Measurements from ENCODE around the gene LYZL4.

LYZL4 gene

DNA sequence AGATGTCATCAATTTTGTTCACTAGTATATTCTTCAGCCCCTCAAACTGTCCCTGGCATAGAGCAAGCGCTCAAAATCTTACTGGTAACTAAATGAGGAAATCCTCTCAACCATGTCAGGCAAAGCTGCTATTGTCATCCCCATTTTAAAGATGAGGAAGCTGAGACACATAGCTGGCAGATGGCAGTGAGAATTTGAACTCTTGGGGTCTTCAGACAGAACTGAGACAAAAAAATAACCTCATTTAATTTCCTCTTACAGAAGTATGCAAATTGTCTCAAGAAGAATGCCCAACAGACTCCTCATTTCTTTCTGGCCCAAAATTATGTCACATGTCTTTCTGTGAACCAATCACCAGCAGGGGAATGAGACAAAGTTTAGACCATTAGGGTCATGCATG is 40.2 kb upstream of the LYZL4 start:
- Histone ChIP-seq H3K9me3 (no peaks in the 10 kb centered on the region), H3K27me3 (no peaks in the 10 kb centered on the region), H3K27ac (no peak overlapping the region), H3K4me1 (ENCODE audit: control insufficient read depth in 1 of 2, insufficient read depth in 1 of 2, low read depth in 1 of 2, low read length in 1 of 2) (no peaks in the 10 kb centered on the region), H3K36me3 (no peaks in the 10 kb centered on the region), H3K4me3 (ENCODE audit: low read depth in 1 of 2, low read length in 1 of 2) (no peak overlapping the region)
- TF ChIP-seq, protein P1, sequence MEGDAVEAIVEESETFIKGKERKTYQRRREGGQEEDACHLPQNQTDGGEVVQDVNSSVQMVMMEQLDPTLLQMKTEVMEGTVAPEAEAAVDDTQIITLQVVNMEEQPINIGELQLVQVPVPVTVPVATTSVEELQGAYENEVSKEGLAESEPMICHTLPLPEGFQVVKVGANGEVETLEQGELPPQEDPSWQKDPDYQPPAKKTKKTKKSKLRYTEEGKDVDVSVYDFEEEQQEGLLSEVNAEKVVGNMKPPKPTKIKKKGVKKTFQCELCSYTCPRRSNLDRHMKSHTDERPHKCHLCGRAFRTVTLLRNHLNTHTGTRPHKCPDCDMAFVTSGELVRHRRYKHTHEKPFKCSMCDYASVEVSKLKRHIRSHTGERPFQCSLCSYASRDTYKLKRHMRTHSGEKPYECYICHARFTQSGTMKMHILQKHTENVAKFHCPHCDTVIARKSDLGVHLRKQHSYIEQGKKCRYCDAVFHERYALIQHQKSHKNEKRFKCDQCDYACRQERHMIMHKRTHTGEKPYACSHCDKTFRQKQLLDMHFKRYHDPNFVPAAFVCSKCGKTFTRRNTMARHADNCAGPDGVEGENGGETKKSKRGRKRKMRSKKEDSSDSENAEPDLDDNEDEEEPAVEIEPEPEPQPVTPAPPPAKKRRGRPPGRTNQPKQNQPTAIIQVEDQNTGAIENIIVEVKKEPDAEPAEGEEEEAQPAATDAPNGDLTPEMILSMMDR (IDR thresholded peaks at IDR 0.05), result no peak

DNA sequence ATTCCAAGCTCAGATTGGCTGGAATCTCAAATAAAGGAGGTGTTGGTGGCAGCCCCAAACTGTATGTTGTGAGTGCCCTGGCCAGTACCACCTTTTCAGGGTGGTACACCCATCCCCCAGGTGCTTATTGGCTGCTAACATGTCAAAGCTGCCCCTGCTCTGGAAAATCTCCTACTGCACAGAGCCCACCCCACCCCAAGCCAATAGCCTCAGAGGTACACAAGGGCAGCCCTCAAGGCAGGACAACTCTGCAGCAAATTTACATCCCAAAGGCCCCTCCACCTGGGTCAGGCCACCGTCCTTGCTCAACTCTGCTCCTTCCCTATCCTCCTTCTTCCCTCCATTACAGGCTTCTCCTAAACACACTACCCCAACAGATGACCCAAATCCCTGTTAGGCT is 37.1 kb upstream of the LYZL4 start:
- Histone ChIP-seq H3K36me3 (no peaks in the 10 kb centered on the region), H3K27ac (no peak overlapping the region), H3K4me3 (ENCODE audit: low read depth in 1 of 2, low read length in 1 of 2) (no peak overlapping the region), H3K9me3 (no peaks in the 10 kb centered on the region), H3K4me1 (ENCODE audit: control insufficient read depth in 1 of 2, insufficient read depth in 1 of 2, low read depth in 1 of 2, low read length in 1 of 2) (no peaks in the 10 kb centered on the region), H3K27me3 (peaks cover 4% of the 10 kb centered on the region)
- TF ChIP-seq, protein P1 (IDR thresholded peaks at IDR 0.05), result no peak

DNA sequence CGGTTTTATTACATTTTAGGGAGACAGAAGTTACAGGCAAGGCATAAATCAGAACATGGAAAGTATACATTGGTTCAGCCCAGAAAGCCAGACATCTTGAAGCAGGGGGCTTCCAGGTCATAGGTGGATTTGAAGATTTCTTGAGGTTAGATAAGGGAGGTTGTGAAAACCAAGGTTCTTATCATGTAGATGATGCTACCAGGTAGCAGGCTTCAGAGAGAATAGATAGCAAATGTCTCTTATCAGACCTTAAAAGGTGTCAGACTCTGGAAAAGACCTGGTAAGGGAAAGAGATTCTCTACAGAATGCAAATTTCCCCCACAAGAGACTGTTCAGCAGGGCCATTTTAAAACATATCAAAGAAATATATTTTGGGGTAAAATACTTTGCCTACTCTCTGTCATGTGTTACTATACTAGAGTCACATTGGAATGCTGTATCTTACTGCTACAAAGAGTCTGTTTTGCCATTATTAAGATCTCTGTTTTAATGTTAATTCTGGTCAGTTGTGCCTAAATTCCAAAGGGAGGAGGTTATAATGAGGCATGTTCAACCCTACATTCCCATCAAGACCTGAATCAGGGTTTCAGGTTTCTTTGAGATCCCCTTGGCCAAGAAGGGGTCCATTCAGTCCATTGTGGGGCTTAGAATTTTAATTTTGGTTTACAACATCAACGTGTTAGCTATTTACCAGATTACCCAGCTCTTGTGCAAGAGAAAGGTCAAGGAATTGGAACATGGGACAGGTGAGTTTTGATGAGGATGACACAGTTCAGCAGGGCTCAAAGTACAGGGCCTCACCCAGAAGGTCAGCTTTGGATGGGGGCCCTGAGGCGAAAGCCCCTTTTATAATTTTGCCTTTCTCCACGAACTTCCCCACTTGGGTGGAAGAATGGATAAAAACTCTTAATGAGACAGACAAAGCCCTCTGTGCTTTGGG is 36.0 kb upstream of the LYZL4 start:
- TF ChIP-seq, protein P1 (IDR thresholded peaks at IDR 0.05), result no peak
- Histone ChIP-seq H3K27ac (no peak overlapping the region), H3K4me1 (ENCODE audit: control insufficient read depth in 1 of 2, insufficient read depth in 1 of 2, low read depth in 1 of 2, low read length in 1 of 2) (no peaks in the 10 kb centered on the region), H3K4me3 (ENCODE audit: low read depth in 1 of 2, low read length in 1 of 2) (no peak overlapping the region), H3K36me3 (no peaks in the 10 kb centered on the region), H3K9me3 (no peaks in the 10 kb centered on the region), H3K27me3 (peaks cover 11% of the 10 kb centered on the region)

DNA sequence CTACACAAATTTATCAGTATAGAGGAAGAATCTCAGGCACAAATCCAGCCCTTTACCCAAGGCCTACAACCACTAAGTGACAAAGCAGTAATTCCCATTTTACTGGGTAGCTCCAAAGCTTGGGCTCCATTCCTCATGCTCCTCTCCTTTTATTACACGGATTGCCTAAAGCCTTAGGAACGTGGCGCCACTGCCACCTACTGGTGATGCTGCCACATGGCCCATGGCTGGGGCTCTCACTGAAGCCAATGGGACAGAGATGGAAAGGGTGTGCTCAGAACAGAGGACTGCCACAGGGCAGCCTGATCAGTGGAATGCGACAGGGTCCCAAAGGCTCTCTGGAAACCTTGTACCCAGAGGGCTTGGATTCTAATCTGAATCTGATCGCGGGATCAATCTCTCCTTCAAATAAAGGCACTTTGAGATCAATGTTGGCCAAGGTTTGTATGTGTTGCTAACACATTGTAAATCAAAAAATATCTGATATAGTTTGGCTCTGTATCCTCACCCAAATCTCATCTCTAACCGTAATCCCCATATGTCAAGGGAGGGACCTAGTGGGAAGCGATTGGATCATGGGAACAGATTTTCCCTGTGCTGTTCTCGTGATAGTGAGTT is 33.5 kb upstream of the LYZL4 start:
- Histone ChIP-seq H3K27ac (no peak overlapping the region), H3K9me3 (no peaks in the 10 kb centered on the region), H3K27me3 (peaks cover 26% of the 10 kb centered on the region), H3K36me3 (no peaks in the 10 kb centered on the region), H3K4me3 (ENCODE audit: low read depth in 1 of 2, low read length in 1 of 2) (no peak overlapping the region), H3K4me1 (ENCODE audit: control insufficient read depth in 1 of 2, insufficient read depth in 1 of 2, low read depth in 1 of 2, low read length in 1 of 2) (no peaks in the 10 kb centered on the region)
- TF ChIP-seq, protein P1 (IDR thresholded peaks at IDR 0.05), result peak; percentile 41

DNA sequence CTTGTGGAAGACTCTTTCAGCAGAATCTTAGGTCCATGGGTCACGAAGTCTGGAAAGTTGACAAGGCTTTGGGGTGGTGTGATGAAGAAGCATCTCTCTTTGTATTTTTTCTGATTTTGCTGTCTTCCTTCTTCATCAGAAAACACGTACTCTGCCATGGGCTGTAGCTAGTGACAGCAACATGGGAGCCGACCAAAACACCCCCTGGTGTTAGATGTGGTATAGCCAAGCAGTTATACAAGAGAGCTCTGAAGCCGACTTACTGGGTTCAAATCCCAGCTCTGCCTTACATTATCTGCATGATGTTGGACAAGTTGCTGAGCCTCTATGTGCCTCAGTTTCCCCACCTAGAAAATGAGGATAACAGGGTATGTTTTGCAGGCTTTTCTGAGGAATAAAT is 32.9 kb upstream of the LYZL4 start:
- Histone ChIP-seq H3K27me3 (peaks cover 26% of the 10 kb centered on the region), H3K4me1 (ENCODE audit: control insufficient read depth in 1 of 2, insufficient read depth in 1 of 2, low read depth in 1 of 2, low read length in 1 of 2) (no peaks in the 10 kb centered on the region), H3K4me3 (ENCODE audit: low read depth in 1 of 2, low read length in 1 of 2) (no peak overlapping the region), H3K27ac (no peak overlapping the region), H3K36me3 (no peaks in the 10 kb centered on the region), H3K9me3 (no peaks in the 10 kb centered on the region)
- TF ChIP-seq, protein P1 (IDR thresholded peaks at IDR 0.05), result no peak
